ENCODE results near the gene REM2. TPM values are rescaled to one million over a fixed set of nuclear protein-coding genes. Genes with fewer than 3 reads are reported as not detected.

Gene REM2

GRCh38 chr14:22929961-22930364 lies 46.9 kb downstream of the REM2 start:
- Histone ChIP-seq H2BK12ac (ENCODE audit: low read length) (no peak overlapping the region), H3K27me3 (ENCODE audit: control insufficient read depth in 3 of 3, insufficient read depth in 3 of 3, low read depth in 1 of 3, low read length in 3 of 3) (no peaks in the 10 kb centered on the region), H3K4me2 (ENCODE audit: insufficient read depth, low read length, poor library complexity, severe bottlenecking) (peak overlapping the region; percentile 73), H3K4me1 (ENCODE audit: control insufficient read depth in 2 of 2, insufficient read depth in 1 of 2, low read depth in 1 of 2, low read length in 2 of 2) (peaks cover 5 to 6% of the 10 kb centered on the region in 2 donors), H3K36me3 (replicated peaks in 1 of 2; ENCODE audit: control insufficient read depth in 2 of 2, insufficient read depth in 2 of 2, low read length in 2 of 2) (peaks cover 14 to 35% of the 10 kb centered on the region in 2 donors), H3K14ac (ENCODE audit: low read length) (no peak overlapping the region), H3K23ac (ENCODE audit: low read depth, low read length, poor library complexity) (no peak overlapping the region), H4K8ac (ENCODE audit: low read depth, low read length) (no peak overlapping the region), H4K91ac (ENCODE audit: low read depth, low read length, poor library complexity) (no peak overlapping the region), H3K9me3 (replicated peaks in 1 of 2; ENCODE audit: control insufficient read depth in 2 of 2, insufficient read depth in 1 of 2, low read depth in 1 of 2, low read length in 2 of 2) (no peaks in the 10 kb centered on the region), H3K18ac (ENCODE audit: low read length) (peak overlapping the region; percentile 61), H2AK5ac (ENCODE audit: low read depth, low read length) (no peak overlapping the region), H3K9ac (ENCODE audit: low read depth, low read length, poor library complexity) (peak overlapping the region; percentile 75), H3K27ac (replicated peaks; ENCODE audit: low read length) (peak overlapping the region; percentile 69), H3K79me1 (ENCODE audit: low read depth, low read length) (no peaks in the 10 kb centered on the region), H2BK120ac (ENCODE audit: low read depth, low read length) (no peak overlapping the region), H2AFZ (ENCODE audit: low read length) (peak overlapping the region; percentile 85), H3K4me3 (ENCODE audit: low read length in 2 of 2) (peak overlapping the region; percentile 79 to 99), H2BK5ac (ENCODE audit: low read length) (no peak overlapping the region), H2BK15ac (ENCODE audit: low read length) (peak overlapping the region; percentile 46), H3K4ac (ENCODE audit: low read length) (no peak overlapping the region)
- WGBS, 2 donors (ENCODE audit: extremely low coverage in 2 of 2, insufficient read length in 2 of 2, insufficient replicate concordance in 1 of 2), result no CpG with 5 or more reads among the region's 2 CpGs
- DNase-seq (ENCODE audit: low spot score), result peak; percentile 51

DNA sequence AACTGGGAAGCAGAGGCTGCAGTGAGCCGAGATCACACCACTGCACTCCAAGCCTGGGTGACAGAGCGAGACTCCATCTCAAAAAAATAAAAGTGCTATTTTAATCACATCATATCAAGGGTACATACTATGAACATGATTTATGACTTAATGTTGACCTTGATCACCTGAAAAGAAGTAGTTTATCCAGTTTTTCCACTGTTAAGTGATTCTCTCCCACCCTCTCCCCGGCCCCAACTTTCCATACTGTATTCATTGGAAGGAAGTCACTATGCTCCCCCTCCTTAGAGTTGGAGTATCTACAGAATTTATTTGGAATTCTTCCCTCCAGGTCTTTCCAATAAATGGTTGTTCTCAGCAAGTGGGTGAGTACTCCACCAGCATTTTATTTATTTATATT lies 49.1 kb downstream of the REM2 start:
- Histone ChIP-seq H3K14ac (ENCODE audit: low read length) (no peak overlapping the region), H3K4ac (ENCODE audit: low read length) (no peak overlapping the region), H3K36me3 (replicated peaks in 1 of 2; ENCODE audit: control insufficient read depth in 2 of 2, insufficient read depth in 2 of 2, low read length in 2 of 2) (peaks cover 3 to 22% of the 10 kb centered on the region in 2 donors), H3K9ac (ENCODE audit: low read depth, low read length, poor library complexity) (no peak overlapping the region), H4K8ac (ENCODE audit: low read depth, low read length) (no peak overlapping the region), H4K91ac (ENCODE audit: low read depth, low read length, poor library complexity) (no peak overlapping the region), H3K4me1 (ENCODE audit: control insufficient read depth in 2 of 2, insufficient read depth in 1 of 2, low read depth in 1 of 2, low read length in 2 of 2) (peaks cover 5 to 6% of the 10 kb centered on the region in 2 donors), H2BK12ac (ENCODE audit: low read length) (no peak overlapping the region), H2AFZ (ENCODE audit: low read length) (no peak overlapping the region), H3K18ac (ENCODE audit: low read length) (no peak overlapping the region), H3K4me3 (ENCODE audit: low read length in 2 of 2) (no peak overlapping the region), H2BK120ac (ENCODE audit: low read depth, low read length) (no peak overlapping the region), H3K9me3 (replicated peaks in 1 of 2; ENCODE audit: control insufficient read depth in 2 of 2, insufficient read depth in 1 of 2, low read depth in 1 of 2, low read length in 2 of 2) (no peaks in the 10 kb centered on the region), H3K23ac (ENCODE audit: low read depth, low read length, poor library complexity) (no peak overlapping the region), H2BK5ac (ENCODE audit: low read length) (no peak overlapping the region), H3K4me2 (ENCODE audit: insufficient read depth, low read length, poor library complexity, severe bottlenecking) (no peak overlapping the region), H2BK15ac (ENCODE audit: low read length) (no peak overlapping the region), H3K79me1 (ENCODE audit: low read depth, low read length) (no peaks in the 10 kb centered on the region), H2AK5ac (ENCODE audit: low read depth, low read length) (no peak overlapping the region), H3K27ac (replicated peaks; ENCODE audit: low read length) (no peak overlapping the region), H3K27me3 (ENCODE audit: control insufficient read depth in 3 of 3, insufficient read depth in 3 of 3, low read depth in 1 of 3, low read length in 3 of 3) (no peaks in the 10 kb centered on the region)
- no CpG with 5 or more reads among the region's 3 CpGs for WGBS, 2 donors (ENCODE audit: extremely low coverage in 2 of 2, insufficient read length in 2 of 2, insufficient replicate concordance in 1 of 2)
- DNase-seq (ENCODE audit: low spot score), result no peak

- Histone ChIP-seq H3K4me1 (ENCODE audit: control insufficient read depth in 2 of 2, insufficient read depth in 1 of 2, low read depth in 1 of 2, low read length in 2 of 2) (no peaks in the 10 kb centered on the region), H3K23ac (ENCODE audit: low read depth, low read length, poor library complexity) (no peak overlapping the region), H2AFZ (ENCODE audit: low read length) (no peak overlapping the region), H4K8ac (ENCODE audit: low read depth, low read length) (no peak overlapping the region), H3K9me3 (replicated peaks in 1 of 2; ENCODE audit: control insufficient read depth in 2 of 2, insufficient read depth in 1 of 2, low read depth in 1 of 2, low read length in 2 of 2) (no peaks in the 10 kb centered on the region), H2BK12ac (ENCODE audit: low read length) (no peak overlapping the region), H2BK15ac (ENCODE audit: low read length) (no peak overlapping the region), H3K4me3 (ENCODE audit: low read length in 2 of 2) (no peak overlapping the region), H4K91ac (ENCODE audit: low read depth, low read length, poor library complexity) (no peak overlapping the region), H3K36me3 (replicated peaks in 1 of 2; ENCODE audit: control insufficient read depth in 2 of 2, insufficient read depth in 2 of 2, low read length in 2 of 2) (peaks cover 0 to 30% of the 10 kb centered on the region in 2 donors), H3K4ac (ENCODE audit: low read length) (no peak overlapping the region), H3K4me2 (ENCODE audit: insufficient read depth, low read length, poor library complexity, severe bottlenecking) (no peak overlapping the region), H3K27ac (replicated peaks; ENCODE audit: low read length) (no peak overlapping the region), H2BK5ac (ENCODE audit: low read length) (no peak overlapping the region), H3K14ac (ENCODE audit: low read length) (no peak overlapping the region), H3K27me3 (ENCODE audit: control insufficient read depth in 3 of 3, insufficient read depth in 3 of 3, low read depth in 1 of 3, low read length in 3 of 3) (no peaks in the 10 kb centered on the region), H2AK5ac (ENCODE audit: low read depth, low read length) (no peak overlapping the region), H2BK120ac (ENCODE audit: low read depth, low read length) (no peak overlapping the region), H3K9ac (ENCODE audit: low read depth, low read length, poor library complexity) (no peak overlapping the region), H3K18ac (ENCODE audit: low read length) (no peak overlapping the region), H3K79me1 (ENCODE audit: low read depth, low read length) (no peaks in the 10 kb centered on the region)
- no CpG with 5 or more reads among the region's 1 CpG for WGBS, 2 donors (ENCODE audit: extremely low coverage in 2 of 2, insufficient read length in 2 of 2, insufficient replicate concordance in 1 of 2)
- no peak for DNase-seq (ENCODE audit: low spot score)
Measured at GRCh38 chr14:22935156-22935555, 52.1 kb downstream of the REM2 start.

Small RNAs within 50 kb of the gene (small RNA-seq; reads per million reads assigned to genes)
- not detected for gene RF00019 (ENCODE audit: insufficient read depth)

Measured in neuronal stem cell (in vitro differentiated cells).